Natural killer cell (primary cell): ENCODE results near the gene ZNF138. TPM values are rescaled to one million over a fixed set of nuclear protein-coding genes. Genes with fewer than 3 reads are reported as not detected.

Experiments used
- ATAC-seq, 3 donors: fragments of 150-1000 bp in 2 of 3; fragments of 200-7000 bp in 1 of 3; cut with Tn5 transposase; 1 replicate in 1 of 3; 2 replicates in 2 of 3; pipeline ENCODE4 v1.10.0; 2021; ENCODE audit warnings: mild to moderate bottlenecking in 2 of 3, moderate library complexity in 2 of 3
- DNase-seq, 2 donors: peaks; one replicate each; pipeline versions ENCODE4 v3.0.0 to v3.0.0-alpha.2; 2013 to 2021; ENCODE audit warnings: mixed read lengths in 1 of 2
- H3K27ac ChIP-seq: one replicate; pipeline ENCODE4 v1.5.1; 2013; ENCODE audit warnings: mild to moderate bottlenecking, low read length
- H3K27me3 ChIP-seq: one replicate; pipeline ENCODE4 v1.6.1; 2013; ENCODE audit warnings: low read length; ENCODE audit not compliant: control insufficient read depth, insufficient read depth
- H3K36me3 ChIP-seq: one replicate; pipeline ENCODE4 v1.6.1; 2013; ENCODE audit warnings: low read length; ENCODE audit not compliant: control insufficient read depth, insufficient read depth
- H3K4me1 ChIP-seq: one replicate; pipeline ENCODE4 v1.6.1; 2013; ENCODE audit warnings: low read length; ENCODE audit not compliant: control insufficient read depth, insufficient read depth
- H3K4me3 ChIP-seq: one replicate; pipeline ENCODE4 v1.5.1; 2013; ENCODE audit warnings: low read length
- H3K9me3 ChIP-seq: one replicate; pipeline ENCODE4 v1.6.1; 2013; ENCODE audit warnings: low read length; ENCODE audit not compliant: control insufficient read depth, insufficient read depth
- H3K27ac Mint-ChIP-seq, 2 donors: one replicate each; pipeline ENCODE4 v1.8.0; 2022; ENCODE audit warnings: mild to moderate bottlenecking in 2 of 2, mixed read lengths in 2 of 2, moderate library complexity in 1 of 2
- H3K27me3 Mint-ChIP-seq, 2 donors: one replicate each; pipeline ENCODE4 v1.8.0; 2022; ENCODE audit warnings: low read depth in 2 of 2, mixed read lengths in 2 of 2
- H3K36me3 Mint-ChIP-seq: one replicate; pipeline ENCODE4 v1.8.0; 2022; ENCODE audit warnings: mixed read lengths
- H3K4me1 Mint-ChIP-seq, 2 donors: one replicate each; pipeline ENCODE4 v1.8.0; 2022; ENCODE audit warnings: mixed read lengths in 2 of 2
- H3K4me3 Mint-ChIP-seq: one replicate; pipeline ENCODE4 v1.8.0; 2022; ENCODE audit warnings: mild to moderate bottlenecking, moderate library complexity, mixed read lengths
- H3K9me3 Mint-ChIP-seq, 2 donors: one replicate each; pipeline ENCODE4 v1.8.0; 2022; ENCODE audit warnings: mixed read lengths in 2 of 2
- WGBS: methylation state at CpG from one replicate; pipeline ENCODE4 v1.1.7; 2013; ENCODE audit warnings: missing lambda C conversion rate; ENCODE audit not compliant: insufficient coverage; 5-methylcytosine and 5-hydroxymethylcytosine counted together
- intact Hi-C: fragments of 100-400 bp; cut with micrococcal nuclease; formaldehyde crosslinking; loops from one replicate; pipeline ENCODE4 v1.14.2; 2022
- total RNA-seq, 4 donors: library from RNA; stranded (reverse); fragments of 120-200 nt in 1 of 4; gene quantifications; one replicate each; pipeline versions ENCODE4 v1.2.3 to v1.2.4, GENCODE V29; 2013 to 2022
- TF ChIP-seq, protein P1 (sequence below): fragments of 200-600 bp; IDR thresholded peaks from one replicate; pipeline ENCODE4 v1.8.0; 2022; ENCODE audit warnings: antibody characterized with exemption

ZNF138 gene
- total RNA-seq, 3 donors from 2014 or later (not counting 1 experiment from before 2014, with no cell fraction given) = 6.0 to 11.4 (median 8.0) TPM

DNA sequence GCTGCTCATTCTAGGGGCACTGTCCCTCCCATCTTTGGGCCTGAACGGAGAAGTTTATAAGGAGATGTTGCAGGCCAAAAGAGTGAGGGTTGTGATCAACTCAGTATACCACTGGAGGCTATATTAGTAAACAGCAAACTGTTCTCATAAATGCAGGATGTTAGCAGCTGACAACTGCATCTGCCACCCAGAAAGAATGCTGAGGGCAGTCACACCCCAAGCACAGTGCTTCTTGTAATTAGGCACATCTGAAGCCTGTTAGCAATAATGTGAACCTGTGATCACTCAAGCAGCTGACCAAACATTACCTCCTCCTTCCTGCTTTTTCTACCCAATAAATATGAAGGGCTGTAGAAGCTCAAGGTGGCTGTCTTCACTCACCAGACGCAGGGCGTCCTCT is 38.4 kb upstream of the ZNF138 start:
- Mint-ChIP-seq H3K4me3 (no peak overlapping the region), H3K36me3 (no peaks in the 10 kb centered on the region), H3K4me1 (no peaks in the 10 kb centered on the region), H3K9me3 (peaks cover 2 to 8% of the 10 kb centered on the region in 2 donors), H3K27me3 (no peaks in the 10 kb centered on the region), H3K27ac (no peak overlapping the region)
- TF ChIP-seq, protein P1, sequence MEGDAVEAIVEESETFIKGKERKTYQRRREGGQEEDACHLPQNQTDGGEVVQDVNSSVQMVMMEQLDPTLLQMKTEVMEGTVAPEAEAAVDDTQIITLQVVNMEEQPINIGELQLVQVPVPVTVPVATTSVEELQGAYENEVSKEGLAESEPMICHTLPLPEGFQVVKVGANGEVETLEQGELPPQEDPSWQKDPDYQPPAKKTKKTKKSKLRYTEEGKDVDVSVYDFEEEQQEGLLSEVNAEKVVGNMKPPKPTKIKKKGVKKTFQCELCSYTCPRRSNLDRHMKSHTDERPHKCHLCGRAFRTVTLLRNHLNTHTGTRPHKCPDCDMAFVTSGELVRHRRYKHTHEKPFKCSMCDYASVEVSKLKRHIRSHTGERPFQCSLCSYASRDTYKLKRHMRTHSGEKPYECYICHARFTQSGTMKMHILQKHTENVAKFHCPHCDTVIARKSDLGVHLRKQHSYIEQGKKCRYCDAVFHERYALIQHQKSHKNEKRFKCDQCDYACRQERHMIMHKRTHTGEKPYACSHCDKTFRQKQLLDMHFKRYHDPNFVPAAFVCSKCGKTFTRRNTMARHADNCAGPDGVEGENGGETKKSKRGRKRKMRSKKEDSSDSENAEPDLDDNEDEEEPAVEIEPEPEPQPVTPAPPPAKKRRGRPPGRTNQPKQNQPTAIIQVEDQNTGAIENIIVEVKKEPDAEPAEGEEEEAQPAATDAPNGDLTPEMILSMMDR = no peak
- ATAC-seq (no peak), DNase-seq (no peak)
- WGBS = 87% methylated on average over 1 of the region's 3 CpGs
- H3K27me3 ChIP-seq = no peaks in the 10 kb centered on the region
- H3K36me3 ChIP-seq = no peaks in the 10 kb centered on the region
- H3K27ac ChIP-seq = no peak overlapping the region
- H3K4me3 ChIP-seq = no peak overlapping the region
- no peaks in the 10 kb centered on the region for H3K4me1 ChIP-seq
- intact Hi-C loops = no loop called here
- H3K9me3 ChIP-seq = peaks cover 3% of the 10 kb centered on the region

DNA sequence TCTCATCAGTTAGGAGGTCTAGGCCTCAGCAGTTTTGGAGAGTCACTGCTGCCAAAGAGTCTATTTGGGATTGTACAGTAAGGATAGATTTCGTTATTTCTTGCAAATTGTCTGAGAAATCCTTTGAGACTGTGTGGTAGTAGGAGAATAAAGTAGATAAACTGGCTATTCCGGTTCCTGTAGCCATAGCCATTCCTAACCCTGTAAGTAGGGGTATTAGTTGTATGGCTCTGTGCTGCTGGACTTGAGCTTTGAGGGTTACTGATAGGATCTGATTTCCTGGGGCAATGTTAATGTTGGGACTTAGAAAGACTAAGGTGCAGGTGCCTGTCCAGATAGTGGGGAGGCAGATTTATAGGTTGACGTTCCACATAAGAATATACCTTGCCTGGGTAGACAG is 36.1 kb upstream of the ZNF138 start:
- no peaks in the 10 kb centered on the region for H3K27me3 ChIP-seq
- intact Hi-C loops = no loop called here
- Mint-ChIP-seq H3K4me1 (no peaks in the 10 kb centered on the region), H3K27me3 (no peaks in the 10 kb centered on the region), H3K36me3 (no peaks in the 10 kb centered on the region), H3K27ac (no peak overlapping the region), H3K9me3 (peaks cover 2 to 6% of the 10 kb centered on the region in 2 donors), H3K4me3 (no peak overlapping the region)
- ATAC-seq (no peak), DNase-seq (no peak)
- WGBS = 75% methylated on average over 3 of the region's 3 CpGs
- TF ChIP-seq, protein P1 = no peak
- H3K4me1 ChIP-seq = no peaks in the 10 kb centered on the region
- peaks cover 3% of the 10 kb centered on the region for H3K9me3 ChIP-seq
- no peaks in the 10 kb centered on the region for H3K36me3 ChIP-seq
- no peak overlapping the region for H3K4me3 ChIP-seq
- H3K27ac ChIP-seq = no peak overlapping the region

- Histone ChIP-seq H3K4me3 (no peak overlapping the region), H3K4me1 (no peaks in the 10 kb centered on the region), H3K27ac (no peak overlapping the region), H3K27me3 (no peaks in the 10 kb centered on the region), H3K36me3 (no peaks in the 10 kb centered on the region), H3K9me3 (no peaks in the 10 kb centered on the region)
- H3K9me3 Mint-ChIP-seq = no peaks in the 10 kb centered on the region
- DNase-seq (no peak), ATAC-seq (no peak)
- intact Hi-C loops = no loop called here
- H3K36me3 Mint-ChIP-seq = no peaks in the 10 kb centered on the region
- H3K27me3 Mint-ChIP-seq = no peaks in the 10 kb centered on the region
- peaks cover 0 to 2% of the 10 kb centered on the region in 2 donors for H3K4me1 Mint-ChIP-seq
- TF ChIP-seq, protein P1 = no peak
- no peak overlapping the region for H3K27ac Mint-ChIP-seq
- no peak overlapping the region for H3K4me3 Mint-ChIP-seq
Measured at GRCh38 chr7:64768824-64769223, 25.4 kb upstream of the ZNF138 start.

DNA sequence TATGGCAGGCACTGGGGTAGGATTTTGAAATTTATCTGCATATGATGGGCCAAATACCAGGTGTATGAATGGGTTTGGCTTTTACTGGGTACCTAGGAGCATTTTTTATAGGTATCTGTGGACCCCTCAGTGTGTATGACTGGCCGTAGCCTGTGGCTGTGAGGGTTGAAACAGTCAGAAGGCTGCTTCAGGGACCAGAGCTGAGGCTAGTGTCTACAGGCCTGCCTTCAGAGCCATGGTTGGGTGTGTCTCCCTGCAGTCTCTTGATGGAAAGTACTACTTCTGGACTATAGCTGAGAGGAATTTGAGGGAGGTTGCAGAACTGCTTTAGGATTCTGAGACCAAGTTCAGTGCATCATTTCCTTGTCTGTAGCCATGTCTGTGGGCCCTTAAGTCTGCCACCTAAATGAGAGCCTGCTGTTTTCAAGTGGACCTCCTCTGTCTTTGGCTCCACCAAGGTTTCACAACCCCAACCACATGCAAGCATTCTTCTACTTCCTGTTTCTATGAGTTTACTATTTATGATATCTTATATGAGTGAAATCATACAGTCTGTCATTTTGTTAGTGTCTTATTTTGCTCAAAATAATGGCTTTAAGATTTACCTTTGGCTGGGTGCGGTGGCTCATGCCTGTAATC is 19.9 kb upstream of the ZNF138 start:
- DNase-seq (peak in 1 of 2 donors; percentile 4), ATAC-seq (peak in 2 of 3 donors; percentile 50 to 51)
- Histone ChIP-seq H3K4me1 (peaks cover 4% of the 10 kb centered on the region), H3K9me3 (no peaks in the 10 kb centered on the region), H3K27me3 (no peaks in the 10 kb centered on the region), H3K4me3 (no peak overlapping the region), H3K36me3 (no peaks in the 10 kb centered on the region), H3K27ac (no peak overlapping the region)
- WGBS = 95% methylated on average over 2 of the region's 2 CpGs
- Mint-ChIP-seq H3K27ac (peak overlapping the region in 1 of 2 donors; percentile 18), H3K27me3 (no peaks in the 10 kb centered on the region), H3K36me3 (no peaks in the 10 kb centered on the region), H3K9me3 (no peaks in the 10 kb centered on the region), H3K4me3 (no peak overlapping the region), H3K4me1 (peaks cover 0 to 15% of the 10 kb centered on the region in 2 donors)
- TF ChIP-seq, protein P1 = no peak
- intact Hi-C loops = no loop called here
